HEK293 (cell line): ENCODE measurements around the gene EPB41L2.

Source experiments
- CTCF ChIA-PET: fragments of 350-600 bp; formaldehyde crosslinking; extraction: SDS; loops from one replicate; lab custom pipeline; 2021; ENCODE audit warnings: antibody characterized with exemption; lab: Yijun Ruan, JAX
- POLR2A ChIA-PET: fragments of 300-600 bp; formaldehyde crosslinking; extraction: SDS; loops from one replicate; lab custom pipeline; 2020; ENCODE audit warnings: antibody characterized with exemption, inconsistent platforms; lab: Yijun Ruan, JAX
- H3K27ac ChIP-seq: fragments of 200-500 bp; sonication (Bioruptor generic); 2 replicates; pipeline ENCODE4 v1.5.1; 2014; ENCODE audit warnings: low read depth, low read length, control low read depth, inconsistent platforms; ENCODE audit errors: extremely low read depth
- H3K36me3 ChIP-seq, 2 experiments: fragments of 200-500 bp in 1 of 2; sonication (Bioruptor generic) in 1 of 2; 1 replicate in 1 of 2; 2 replicates in 1 of 2; pipeline ENCODE4 v1.5.1; 2014 to 2017; ENCODE audit warnings: inconsistent platforms in 2 of 2, low read length in 2 of 2; ENCODE audit not compliant: control insufficient read depth in 2 of 2, insufficient read depth in 1 of 2
- H3K4me1 ChIP-seq: fragments of 200-500 bp; sonication (Bioruptor generic); 2 replicates; pipeline ENCODE4 v1.5.1; 2014; ENCODE audit warnings: mild to moderate bottlenecking, low read length, inconsistent platforms; ENCODE audit not compliant: control insufficient read depth, insufficient read depth
- H3K4me3 ChIP-seq: 2 replicates; pipeline ENCODE4 v1.5.1; 2011; ENCODE audit warnings: low read depth, mild to moderate bottlenecking, control low read depth, low read length, moderate library complexity
- H3K9me3 ChIP-seq: fragments of 200-500 bp; sonication (Bioruptor generic); 2 replicates; pipeline ENCODE4 v1.5.1; 2014; ENCODE audit warnings: low read depth, low read length, inconsistent platforms; ENCODE audit not compliant: control insufficient read depth, insufficient read depth
- BCL6B ChIP-seq: fragments of 450-650 bp; formaldehyde crosslinking; IDR thresholded peaks from 2 replicates; pipeline ENCODE4 v1.5.1; 2017; ENCODE audit warnings: missing biosample characterization, missing genetic modification characterization
- CTCF ChIP-seq: fragments of 450-650 bp; formaldehyde crosslinking; IDR thresholded peaks from 2 replicates; pipeline ENCODE4 v1.5.1; 2016; ENCODE audit warnings: missing biosample characterization, missing genetic modification characterization
- EGR2 ChIP-seq: fragments of 450-650 bp; formaldehyde crosslinking; IDR thresholded peaks from 2 replicates; pipeline ENCODE4 v1.5.1; 2016; ENCODE audit warnings: low read depth, missing biosample characterization, missing genetic modification characterization
- FEZF1 ChIP-seq: fragments of 450-650 bp; formaldehyde crosslinking; IDR thresholded peaks from 2 replicates; pipeline ENCODE4 v1.5.1; 2016; ENCODE audit warnings: missing biosample characterization, missing genetic modification characterization
- GLIS1 ChIP-seq: fragments of 450-650 bp; formaldehyde crosslinking; IDR thresholded peaks from 2 replicates; pipeline ENCODE4 v1.5.1; 2016; ENCODE audit warnings: missing biosample characterization, missing genetic modification characterization
- HIC1 ChIP-seq: fragments of 450-650 bp; formaldehyde crosslinking; IDR thresholded peaks from 2 replicates; pipeline ENCODE4 v1.5.1; 2016; ENCODE audit warnings: missing biosample characterization, missing genetic modification characterization
- KLF8 ChIP-seq: fragments of 450-650 bp; formaldehyde crosslinking; IDR thresholded peaks from 2 replicates; pipeline ENCODE4 v1.5.1; 2016; ENCODE audit warnings: missing biosample characterization, missing genetic modification characterization
- PRDM6 ChIP-seq: fragments of 450-650 bp; formaldehyde crosslinking; IDR thresholded peaks from 2 replicates; pipeline ENCODE4 v1.5.1; 2017; ENCODE audit warnings: missing biosample characterization, missing genetic modification characterization
- SCRT2 ChIP-seq: fragments of 450-650 bp; formaldehyde crosslinking; IDR thresholded peaks from 2 replicates; pipeline ENCODE4 v1.5.1; 2016; ENCODE audit warnings: missing biosample characterization, missing genetic modification characterization
- TRIM28 ChIP-seq: IDR thresholded peaks from 2 replicates; pipeline ENCODE4 v1.6.1; 2011; ENCODE audit warnings: low read length, control low read depth, borderline replicate concordance
- ZNF248 ChIP-seq: fragments of 450-650 bp; formaldehyde crosslinking; IDR thresholded peaks from 2 replicates; pipeline ENCODE4 v1.5.1; 2017; ENCODE audit warnings: missing biosample characterization, missing genetic modification characterization
- ZNF280C ChIP-seq: fragments of 450-650 bp; formaldehyde crosslinking; IDR thresholded peaks from 2 replicates; pipeline ENCODE4 v1.5.1; 2016; ENCODE audit warnings: missing biosample characterization, missing genetic modification characterization
- ZNF302 ChIP-seq: fragments of 450-650 bp; formaldehyde crosslinking; IDR thresholded peaks from 2 replicates; pipeline ENCODE4 v1.5.1; 2016; ENCODE audit warnings: missing biosample characterization, missing genetic modification characterization, low read depth
- ZNF335 ChIP-seq: fragments of 450-650 bp; formaldehyde crosslinking; conservative IDR thresholded peaks from 2 replicates; pipeline ENCODE4 v1.5.1; 2016; ENCODE audit warnings: missing biosample characterization, missing genetic modification characterization
- ZNF354C ChIP-seq: fragments of 450-650 bp; formaldehyde crosslinking; IDR thresholded peaks from 2 replicates; pipeline ENCODE4 v1.5.1; 2016; ENCODE audit warnings: missing biosample characterization, missing genetic modification characterization, low read depth, borderline replicate concordance
- ZNF366 ChIP-seq: fragments of 450-650 bp; formaldehyde crosslinking; conservative IDR thresholded peaks from 2 replicates; pipeline ENCODE4 v1.5.1; 2016; ENCODE audit warnings: missing biosample characterization, missing genetic modification characterization
- ZNF48 ChIP-seq: fragments of 450-650 bp; formaldehyde crosslinking; IDR thresholded peaks from 2 replicates; pipeline ENCODE4 v1.5.1; 2016; ENCODE audit warnings: missing biosample characterization, missing genetic modification characterization
- ZNF704 ChIP-seq: fragments of 450-650 bp; formaldehyde crosslinking; IDR thresholded peaks from 2 replicates; pipeline ENCODE4 v1.5.1; 2016; ENCODE audit warnings: missing biosample characterization, missing genetic modification characterization

The EPB41L2 gene

GRCh38 chr6:131084982-131085381 lies 21.9 kb upstream of the EPB41L2 start:
- TF ChIP-seq CTCF (tag by site-specific recombination) (peak; percentile 53), EGR2 (tag by site-specific recombination) (no peak)

GRCh38 chr6:131083687-131084086 lies 20.6 kb upstream of the EPB41L2 start:
- Histone ChIP-seq H3K4me3 (no peak overlapping the region), H3K9me3 (no peaks in the 10 kb centered on the region)
- no peak for TF ChIP-seq ZNF354C (tag by site-specific recombination)
- TF ChIP-seq KLF8 (tag by site-specific recombination), result no peak
- TF ChIP-seq PRDM6, result peak; percentile 86
- no peak for TF ChIP-seq ZNF248
- peak; percentile 52; the same call in 1 of the 2 replicates for TF ChIP-seq HIC1 (tag by site-specific recombination)
- no peak for TF ChIP-seq ZNF335 (tag by site-specific recombination)
- TF ChIP-seq SCRT2 (tag by site-specific recombination), result no peak
- TF ChIP-seq ZNF48, result no peak
- no peak for TF ChIP-seq ZNF704 (tag by site-specific recombination)
- no peak for TF ChIP-seq BCL6B (tag by site-specific recombination)
- no peak for TF ChIP-seq GLIS1 (tag by site-specific recombination)
- no peak for TF ChIP-seq ZNF302 (tag by site-specific recombination)
- TF ChIP-seq ZNF280C (tag by site-specific recombination), result no peak
- TF ChIP-seq ZNF366, result 0 out of 2 replicates have a peak, but pooled peaks have one; percentile 19
- peak; percentile 51 for TF ChIP-seq FEZF1 (tag by site-specific recombination)
- TF ChIP-seq TRIM28, result no peak
- TF ChIP-seq, all 188 proteins: peak for 4
- no peak overlapping the region for H3K27ac ChIP-seq
- no peaks in the 10 kb centered on the region for H3K36me3 ChIP-seq
- ChIA-PET POLR2A (no interaction called here), CTCF (interaction anchor here (0.7 to 2.0 kb wide), 2 partner anchors 11 to 39 kb away, joined by 3 to 6 read pairs; no protein-coding TSS in a partner anchor)
- peaks cover 3% of the 10 kb centered on the region; the same call in 1 of the 2 replicates for H3K4me1 ChIP-seq

More at GRCh38 chr6:131084982-131085381, 21.9 kb upstream of the EPB41L2 start:
- no peaks in the 10 kb centered on the region for H3K9me3 ChIP-seq
- ChIA-PET CTCF (interaction anchor here (0.6 to 2.0 kb wide), 6 partner anchors 10 to 1343 kb away, joined by 3 to 6 read pairs (median 3); no protein-coding TSS in a partner anchor), POLR2A (no interaction called here)
- H3K4me3 ChIP-seq, result no peak overlapping the region
- H3K4me1 ChIP-seq, result peaks cover 3% of the 10 kb centered on the region; the same call in 1 of the 2 replicates
- H3K27ac ChIP-seq, result no peak overlapping the region
- H3K36me3 ChIP-seq, result no peaks in the 10 kb centered on the region
